GM19463 (cell line): ENCODE measurements around the gene IRF4.
A peak's percentile ranks its signal among the peaks of the same experiment; 100 is the strongest.

Source experiments
- ATAC-seq: cut with Tn5 transposase; IDR thresholded peaks from one replicate; pipeline ENCODE4 v1.9.1; 2021; ENCODE audit warnings: mild to moderate bottlenecking, moderate library complexity; ENCODE audit not compliant: unreplicated experiment

IRF4 gene

DNA sequence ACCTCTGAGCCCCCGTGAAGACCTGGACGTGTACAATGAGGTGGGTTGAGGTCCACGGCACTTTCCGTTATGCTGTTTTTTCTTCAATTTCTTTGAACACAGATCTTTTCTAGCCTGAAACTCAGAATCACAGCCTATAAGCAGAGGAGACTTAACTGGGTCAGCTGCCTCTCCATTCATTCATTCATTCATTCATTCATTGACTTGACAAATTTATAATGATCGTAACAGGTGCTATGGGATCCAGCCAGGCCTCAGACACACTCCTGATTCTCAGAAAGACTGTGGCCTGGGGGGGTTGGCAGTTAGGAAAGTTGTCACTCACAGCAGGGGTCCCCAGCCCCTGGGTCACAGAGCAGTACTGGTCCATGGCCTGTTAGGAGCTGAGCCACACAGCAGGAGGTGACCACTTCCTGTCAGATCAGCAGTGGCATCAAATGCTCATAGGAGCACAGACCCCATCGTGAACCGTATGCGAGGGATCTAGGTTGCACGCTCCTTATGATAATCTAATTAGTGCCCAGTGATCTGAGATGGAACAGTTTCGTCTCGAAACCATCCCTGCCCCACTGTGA is 38.6 kb upstream of the IRF4 start:
- no peak for ATAC-seq

DNA sequence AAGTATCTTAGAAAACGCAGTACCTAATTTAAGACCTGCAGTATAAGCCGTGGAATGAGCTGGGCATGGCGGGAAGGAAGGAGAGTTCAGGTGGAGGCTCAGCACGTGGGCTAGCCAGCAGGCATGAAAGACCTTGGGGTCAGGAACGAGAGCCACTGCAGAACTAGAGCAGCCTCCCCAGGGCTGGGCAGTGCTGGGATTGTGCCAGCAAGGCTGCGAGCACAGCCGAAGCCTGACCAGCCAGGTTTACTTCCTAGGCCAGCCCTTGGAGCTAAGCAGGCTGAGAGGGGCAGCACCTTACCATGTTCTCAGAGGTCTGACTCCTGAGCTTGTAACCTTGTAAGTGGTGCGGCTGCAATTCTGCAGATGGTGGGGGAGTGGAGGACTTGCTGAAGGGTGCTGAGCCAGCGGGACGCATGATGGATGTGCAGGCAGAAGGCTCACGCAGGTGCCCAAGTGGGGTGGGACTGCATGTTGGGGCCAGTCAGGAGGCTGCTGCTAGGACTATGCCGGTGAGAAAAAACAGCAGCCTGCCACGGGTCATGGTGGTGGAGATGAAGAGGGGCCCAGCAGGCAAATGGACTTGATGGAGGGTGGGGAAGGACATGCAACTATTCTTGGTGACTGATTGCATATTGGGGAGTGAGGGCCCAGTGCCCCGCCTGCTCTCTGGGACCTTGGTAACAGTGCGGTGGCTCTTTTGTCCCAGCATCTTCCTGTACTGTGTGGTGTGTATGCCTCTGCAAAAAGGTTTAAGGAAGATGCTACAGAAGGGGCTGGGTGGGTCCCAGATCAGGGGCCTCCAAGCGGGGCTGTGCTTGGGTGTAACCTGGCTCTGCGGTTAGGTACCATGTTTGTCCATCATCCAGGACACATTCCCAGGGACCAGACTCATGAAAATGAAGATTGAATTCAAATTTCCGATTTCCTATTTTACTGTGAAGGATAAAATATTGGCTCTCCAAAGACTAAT is 37.6 kb upstream of the IRF4 start:
- ATAC-seq = no peak

GRCh38 chr6:354631-355280 is 36.8 kb upstream of the IRF4 start:
- ATAC-seq = no peak

- ATAC-seq = no peak
Measured at GRCh38 chr6:355373-356208, 36.0 kb upstream of the IRF4 start.

DNA sequence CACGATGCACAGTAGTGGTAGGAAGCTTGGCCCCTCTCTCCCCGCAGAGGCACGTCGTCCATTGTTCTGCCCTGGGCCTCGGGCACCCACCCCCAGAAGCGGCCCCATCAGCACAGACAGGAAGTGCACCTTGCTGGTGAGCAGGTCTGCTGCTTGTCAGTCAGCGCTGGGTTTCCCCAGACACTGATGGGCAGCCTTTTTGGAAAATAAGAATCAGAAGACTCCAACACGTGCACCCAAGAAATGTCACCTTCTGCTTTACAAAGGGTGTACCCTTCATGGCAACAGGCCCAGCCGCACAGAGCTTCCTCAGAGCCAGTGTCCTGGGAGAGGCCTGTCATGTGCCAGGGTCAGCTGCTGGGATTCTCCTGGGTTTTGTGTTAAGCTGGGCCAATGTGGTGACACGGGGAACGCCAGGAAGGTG is 34.7 kb upstream of the IRF4 start:
- peak; percentile 64 for ATAC-seq

GRCh38 chr6:357261-357790 is 34.2 kb upstream of the IRF4 start:
- no peak for ATAC-seq

- no peak for ATAC-seq
Measured at GRCh38 chr6:357791-358341, 33.7 kb upstream of the IRF4 start.

DNA sequence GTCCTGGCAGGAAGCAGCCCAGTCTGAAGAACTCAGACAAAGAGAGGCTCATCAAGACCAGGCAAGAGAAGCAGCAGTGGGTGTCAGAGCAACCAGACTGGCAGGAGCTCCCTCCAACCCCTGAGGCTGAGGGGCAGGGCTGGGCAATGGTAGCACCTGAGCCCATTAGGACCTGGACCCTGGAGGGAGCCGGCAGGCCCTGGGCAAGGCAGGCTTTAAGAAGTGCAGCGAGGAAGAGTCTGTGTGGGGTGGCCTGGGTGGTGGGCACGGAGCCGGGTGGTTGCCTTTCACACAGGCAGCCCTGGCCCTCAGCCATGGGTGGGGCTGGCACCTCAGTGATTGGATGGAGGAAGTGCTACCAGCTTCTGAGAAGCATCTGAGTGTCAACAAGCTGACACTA is 33.1 kb upstream of the IRF4 start:
- ATAC-seq = no peak

DNA sequence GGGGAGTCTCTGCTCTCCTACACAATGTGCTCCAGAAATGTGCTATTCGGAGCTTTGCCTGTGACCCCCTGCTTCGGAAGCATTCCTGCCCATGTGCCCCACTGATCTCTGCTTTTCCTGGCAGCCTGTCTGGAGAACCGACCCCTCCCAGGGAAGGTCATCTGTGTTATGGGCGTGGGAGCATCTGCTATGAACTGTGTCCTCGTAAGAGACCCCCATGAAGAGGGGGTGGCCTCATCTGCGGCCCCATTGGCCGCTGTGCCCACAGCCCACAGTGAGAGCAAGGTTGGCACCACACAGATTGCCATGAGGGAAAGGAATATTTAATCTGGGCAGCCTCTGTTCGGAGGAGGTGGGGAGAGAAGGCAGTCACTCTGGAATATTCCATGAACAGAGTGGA is 32.7 kb upstream of the IRF4 start:
- no peak for ATAC-seq

- ATAC-seq = no peak
Measured at GRCh38 chr6:359261-360035, 32.1 kb upstream of the IRF4 start.

- ATAC-seq = no peak
Measured at GRCh38 chr6:360349-360748, 31.2 kb upstream of the IRF4 start.

GRCh38 chr6:360764-361373 is 30.7 kb upstream of the IRF4 start:
- no peak for ATAC-seq

- ATAC-seq = no peak
Measured at GRCh38 chr6:361411-362132, 30.0 kb upstream of the IRF4 start.

DNA sequence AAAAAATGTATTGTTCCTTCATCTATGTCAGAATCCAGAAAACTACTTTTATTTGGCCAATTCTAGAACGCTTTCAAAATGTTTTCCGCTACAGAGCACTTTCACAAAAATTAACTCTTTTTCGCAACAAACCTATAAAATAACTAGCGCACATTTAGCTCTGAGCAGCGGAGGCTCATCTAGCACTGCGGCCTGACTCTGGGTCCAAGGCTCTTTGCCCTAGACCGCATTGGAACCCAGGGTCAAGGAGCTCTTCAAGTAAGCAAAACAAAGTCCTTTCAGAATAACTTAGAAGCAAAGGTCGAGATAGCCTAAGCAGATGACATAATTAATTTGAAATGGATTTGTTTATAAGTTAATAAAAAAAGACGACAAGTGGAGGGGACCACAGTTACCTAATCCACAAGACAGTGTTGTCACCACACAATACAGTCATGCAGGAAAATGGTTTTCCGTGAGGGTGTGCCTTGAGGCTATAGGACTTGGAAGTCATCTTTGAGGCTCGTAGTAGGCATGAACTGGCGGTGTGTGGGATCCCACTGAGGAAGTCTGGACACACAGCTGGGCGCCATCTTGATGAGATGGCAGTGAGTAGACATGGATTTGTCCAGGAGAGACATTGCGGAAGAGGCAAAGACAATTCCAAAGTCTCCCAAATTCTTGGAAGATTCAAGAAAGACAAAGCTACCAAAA is 29.2 kb upstream of the IRF4 start:
- ATAC-seq = no peak

- no peak for ATAC-seq
Measured at GRCh38 chr6:362924-363249, 28.7 kb upstream of the IRF4 start.

GRCh38 chr6:363291-363690 is 28.3 kb upstream of the IRF4 start:
- ATAC-seq = no peak

DNA sequence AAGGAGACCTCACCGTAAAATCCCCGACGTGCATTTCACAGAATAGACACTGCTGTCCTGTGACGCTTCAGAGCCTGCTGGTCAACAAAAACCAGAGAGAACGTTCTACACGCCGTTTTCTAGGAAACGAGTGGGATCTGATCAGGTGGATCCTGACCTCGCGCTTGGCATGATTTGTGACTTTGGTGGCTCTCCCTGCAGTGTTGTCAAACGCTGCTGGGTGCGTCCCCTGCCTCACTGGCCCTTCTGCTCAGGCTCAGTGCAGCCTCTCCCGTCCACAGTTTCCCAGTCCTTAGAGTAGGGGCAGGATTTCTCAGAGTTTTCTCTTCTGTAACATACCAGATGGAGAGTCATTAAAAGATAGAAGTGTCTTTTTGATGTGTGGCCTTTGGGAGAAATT is 27.6 kb upstream of the IRF4 start:
- no peak for ATAC-seq
